Stimulated activated CD4-positive, alpha-beta T cell treated with anti-CD3 and anti-CD28 coated beads, Interleukin-4, amount 100 ng/mL, for 48 hours (primary cell): Measurements from ENCODE around the gene L1CAM.
A peak's percentile ranks its signal among the peaks of the same experiment; 100 is the strongest.
"Not testable (repeated sequence)": the region's sequence is repeated elsewhere in the genome, so short reads cannot be mapped to it uniquely, and the experiment has no call there.

Experiments
- DNase-seq, 2 donors: peaks; one replicate each; pipeline ENCODE4 v3.0.0-alpha.2; 2020; ENCODE audit warnings: low read depth in 2 of 2

L1CAM gene

GRCh38 chrX:153828308-153828707 is 57.7 kb downstream of the L1CAM start:
- no peak for DNase-seq

GRCh38 chrX:153827903-153828302 is 58.1 kb downstream of the L1CAM start:
- DNase-seq = no peak

GRCh38 chrX:153827016-153827415 is 59.0 kb downstream of the L1CAM start:
- DNase-seq = no peak

- DNase-seq = no peak
Observed at GRCh38 chrX:153825042-153825441, 60.9 kb downstream of the L1CAM start.

GRCh38 chrX:153824348-153824747 is 61.6 kb downstream of the L1CAM start:
- DNase-seq = no peak

GRCh38 chrX:153821066-153821465 is 64.9 kb downstream of the L1CAM start:
- no peak for DNase-seq

- no peak for DNase-seq
Observed at GRCh38 chrX:153820601-153821000, 65.4 kb downstream of the L1CAM start.

GRCh38 chrX:153819384-153820040 is 66.5 kb downstream of the L1CAM start:
- DNase-seq = no peak

GRCh38 chrX:153818571-153819383 is 67.2 kb downstream of the L1CAM start:
- peak in 1 of 2 donors; percentile 30 for DNase-seq

- DNase-seq = not testable (repeated sequence)
Observed at GRCh38 chrX:153818064-153818463, 67.9 kb downstream of the L1CAM start.

- DNase-seq = no peak
Observed at GRCh38 chrX:153816831-153817690, 68.9 kb downstream of the L1CAM start.

- DNase-seq = no peak
Observed at GRCh38 chrX:153814591-153815315, 71.2 kb downstream of the L1CAM start.

- DNase-seq = no peak
Observed at GRCh38 chrX:153813161-153813560, 72.8 kb downstream of the L1CAM start.

- no peak for DNase-seq
Observed at GRCh38 chrX:153812220-153812619, 73.8 kb downstream of the L1CAM start.
